A375 (cell line): ENCODE measurements around the gene NDRG3. TPM values are rescaled to one million over a fixed set of nuclear protein-coding genes. Genes with fewer than 3 reads are reported as not detected.

Source experiments
- small RNA-seq: library from RNA; depleted of rRNA; stranded (forward); fragments of <200 nt; gene quantifications from one replicate; pipeline ENCODE3, GENCODE V24; 2014
- total RNA-seq: library from RNA; depleted of rRNA; stranded (reverse); fragments of >200 nt; shearing (Covaris generic); gene quantifications from 2 replicates; pipeline ENCODE4 v1.2.3, GENCODE V29; 2014; rRNA removed

Gene NDRG3
- 12.0 and 12.9 TPM in 2 replicates for total RNA-seq

GRCh38 chr20:36745927-36746659 is at the start of gene NDRG3:
NDRG3 (minus strand) TSS chr20:36746090; CDS start chr20:36721735, 24,355 bp downstream.

GRCh38 chr20:36773597-36774390 is 27.9 kb upstream of the NDRG3 start, which contains the start of gene DSN1:
DSN1 (minus strand) TSS chr20:36773763; CDS start chr20:36771458, 2,305 bp downstream.

DNA sequence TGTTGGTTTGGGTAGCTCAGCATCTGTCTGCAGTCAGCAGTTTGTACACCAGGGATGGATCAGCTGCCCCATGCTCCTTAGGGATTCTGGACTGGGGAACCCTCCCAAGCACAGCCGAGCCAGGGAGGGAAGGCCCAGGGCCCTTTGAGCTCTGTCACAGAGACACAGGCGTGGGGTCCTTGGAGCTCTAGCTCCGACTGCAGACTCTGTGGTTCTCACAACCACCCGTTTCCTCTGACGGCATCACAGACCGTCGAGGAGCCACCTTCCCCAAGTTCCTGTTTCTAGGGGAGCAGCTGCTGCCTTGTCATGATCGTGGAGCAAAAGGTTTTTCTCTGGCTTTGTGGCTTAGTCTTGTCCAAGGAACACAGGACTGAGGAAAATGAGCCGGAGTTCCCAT is 99.9 kb downstream of the NDRG3 start, which contains the start of gene SLA2:
SLA2 (minus strand) TSS at position 199 of the 400 bp plus-strand sequence. CDS start 4,861 bp downstream, outside the sequence.

DNA sequence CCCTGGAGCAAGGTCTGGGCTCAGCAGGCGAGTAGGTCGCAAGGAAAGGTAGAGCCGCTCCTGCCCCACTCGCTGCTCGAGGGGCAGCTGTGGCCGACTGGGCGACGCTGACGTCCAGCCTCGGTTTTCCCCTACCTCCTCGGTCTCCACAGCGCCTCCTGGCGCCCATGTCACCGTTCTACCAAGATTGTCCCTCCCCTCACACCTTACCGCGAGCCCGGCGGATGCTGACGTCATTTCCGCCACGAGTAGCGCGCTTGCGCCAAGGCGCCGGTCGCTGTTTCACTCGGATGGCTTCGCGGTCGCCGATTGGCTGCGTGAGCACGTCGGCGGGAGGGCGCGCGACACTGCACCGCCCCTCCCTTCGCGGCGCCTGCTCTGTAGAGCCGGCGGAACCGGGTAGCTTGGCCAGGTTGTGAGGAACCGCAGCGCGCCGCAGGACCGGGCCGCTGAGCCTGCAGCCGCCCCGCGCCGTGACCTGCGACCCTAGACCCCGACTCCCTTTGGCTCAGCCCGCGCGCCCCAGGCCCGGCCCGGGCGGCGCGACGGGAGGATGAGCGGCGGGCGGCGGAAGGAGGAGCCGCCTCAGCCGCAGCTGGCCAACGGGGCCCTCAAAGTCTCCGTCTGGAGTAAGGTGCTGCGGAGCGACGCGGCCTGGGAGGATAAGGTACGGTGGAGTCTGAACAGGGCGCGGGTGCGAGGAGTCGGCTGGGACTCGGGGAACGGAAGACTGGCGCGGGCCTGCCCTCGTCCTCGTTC is 140.3 kb downstream of the NDRG3 start, which contains the start of gene RAB5IF:
RAB5IF (plus strand) TSS at position 381 of the 759 bp plus-strand sequence; CDS start at position 554, 173 bp downstream.

Small RNA genes within 50 kb of the gene (small RNA-seq; reads per million reads assigned to genes)
- gene RF00019 = not detected

Other genes with a start within 250 kb of the NDRG3 start
- 3.1 and 3.2 TPM in 2 replicates for gene MYL9, start 204.6 kb downstream of the NDRG3 start, total RNA-seq
- gene TGIF2, start 172.5 kb downstream of the NDRG3 start, total RNA-seq = 21.0 and 27.7 TPM in 2 replicates
- gene RAB5IF, start 140.3 kb downstream of the NDRG3 start, total RNA-seq = 99.0 and 102 TPM in 2 replicates
- 0.08 TPM in 1 of 2 replicates, not detected in the other for gene SLA2, start 99.9 kb downstream of the NDRG3 start, total RNA-seq
- 33.7 and 38.7 TPM in 2 replicates for gene DSN1, start 27.7 kb upstream of the NDRG3 start, total RNA-seq
- not detected in 2 replicates for gene TLDC2, start 130.0 kb upstream of the NDRG3 start, total RNA-seq
- gene SAMHD1, start 205.6 kb upstream of the NDRG3 start, total RNA-seq = 10.6 and 11.9 TPM in 2 replicates